Pulmonary artery endothelial cell (primary cell): ENCODE data around the gene WWP2. TPM values are rescaled to one million over a fixed set of nuclear protein-coding genes. Genes with fewer than 3 reads are reported as not detected.

Experiments used
- DNase-seq: peaks from one replicate; pipeline ENCODE4 v3.0.0-alpha.2; 2011; ENCODE audit warnings: low read depth, low spot score
- total RNA-seq: library from RNA; depleted of rRNA; stranded (reverse); fragments of >200 nt; gene quantifications from 2 replicates; pipeline ENCODE4 v1.2.3, GENCODE V29; 2014

Gene WWP2
- total RNA-seq, 1 donor from 2014 or later, result 17.9 TPM

DNA sequence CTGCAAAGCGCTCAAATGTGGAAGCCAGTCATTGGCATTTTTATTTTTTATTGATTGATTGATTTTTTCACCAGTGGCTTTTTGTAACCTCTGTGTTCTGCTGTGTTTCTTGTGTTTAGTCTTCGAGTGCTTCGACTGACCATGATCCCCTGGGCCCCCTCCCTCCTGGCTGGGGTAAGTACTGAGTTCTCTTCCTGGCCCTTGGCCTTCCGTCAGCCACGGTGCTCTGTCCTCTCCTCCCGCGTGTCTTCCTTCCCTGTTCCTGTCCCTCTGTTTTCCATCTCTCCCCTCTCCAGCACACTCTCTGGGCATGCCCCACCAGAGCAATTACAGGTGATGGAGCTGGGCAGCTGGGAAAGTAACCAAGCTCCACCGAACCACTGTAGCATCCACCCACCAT is 163.2 kb downstream of the WWP2 start:
- no peak for DNase-seq

DNA sequence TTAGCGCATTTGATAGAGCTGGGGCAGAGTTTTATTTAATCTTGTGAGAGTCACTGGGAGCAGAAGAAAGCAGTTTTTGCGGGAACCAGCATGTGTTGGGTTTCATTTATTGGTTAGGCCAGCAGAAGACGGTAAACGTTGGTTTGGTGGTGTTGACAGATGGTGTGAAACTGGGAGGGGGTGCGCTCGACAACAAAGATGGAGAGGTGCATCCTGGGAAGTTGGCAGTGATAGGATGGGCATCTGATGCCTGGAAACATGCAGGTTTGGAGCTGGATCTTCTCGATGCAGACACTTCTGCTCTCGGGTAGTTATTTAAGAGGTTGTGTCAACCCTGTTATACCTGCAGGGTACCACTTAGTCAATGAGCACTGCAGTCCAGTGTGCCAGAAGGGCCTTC is 164.1 kb downstream of the WWP2 start:
- no peak for DNase-seq

DNA sequence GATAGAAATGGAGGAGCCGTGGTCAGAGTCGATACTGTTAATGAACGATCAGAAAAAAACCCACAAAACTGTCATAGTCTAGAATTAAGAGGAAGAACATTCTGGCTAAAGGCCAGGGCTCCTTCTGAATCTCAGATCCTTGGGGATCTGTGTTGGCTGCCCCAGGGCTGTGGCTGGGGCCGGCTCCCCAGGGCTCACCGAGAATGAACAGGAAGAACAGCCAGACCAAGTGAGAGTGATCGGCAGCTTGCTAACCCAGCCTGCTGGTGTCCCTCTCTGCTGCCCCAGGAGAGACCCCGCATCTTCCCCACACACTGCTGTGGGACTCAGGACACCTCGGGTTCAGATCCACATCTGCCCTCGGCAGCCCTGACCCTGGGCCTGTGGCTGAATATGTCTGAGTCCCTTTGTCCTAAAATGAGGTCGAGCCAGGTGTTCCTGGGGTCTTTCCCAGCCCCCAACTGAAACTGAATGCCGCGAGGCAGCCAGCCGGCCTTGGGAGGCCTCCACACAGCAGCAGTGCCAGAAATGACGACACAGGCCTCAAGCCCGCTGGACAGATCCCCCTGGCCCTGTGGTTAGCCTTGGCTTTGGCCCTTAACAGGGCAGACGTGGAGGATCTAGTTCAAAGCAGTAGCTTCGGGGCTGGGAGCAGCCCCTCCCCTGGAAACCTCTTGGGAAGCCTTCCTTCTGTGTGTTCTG is 165.1 kb downstream of the WWP2 start:
- DNase-seq, result no peak

DNA sequence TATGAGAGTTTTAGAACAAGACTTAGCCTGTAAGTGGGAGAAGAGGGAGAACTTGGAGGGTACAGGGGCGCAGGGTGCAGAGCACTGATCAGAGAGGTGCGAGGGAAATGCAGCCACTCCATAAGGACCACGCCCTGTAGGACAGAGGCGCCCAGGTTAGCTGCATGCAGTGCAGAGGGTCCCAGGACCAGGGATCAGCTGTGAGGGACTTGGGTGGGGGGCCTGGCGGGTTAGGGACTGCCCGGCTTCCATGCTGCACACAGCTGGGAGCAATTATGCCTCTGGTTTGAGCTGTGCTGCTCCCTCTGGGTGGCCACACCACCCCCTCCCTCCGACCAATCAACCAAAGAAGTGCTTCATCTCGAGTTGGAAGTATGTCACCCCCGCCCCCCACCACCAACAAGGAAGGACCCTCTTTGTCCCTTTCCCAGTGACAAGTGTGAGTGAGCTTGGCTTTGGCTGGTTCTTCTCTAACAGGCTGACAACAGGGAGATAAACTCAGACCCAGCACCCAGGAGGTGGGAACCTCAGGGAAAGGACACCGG is 166.8 kb downstream of the WWP2 start:
- no peak for DNase-seq

DNA sequence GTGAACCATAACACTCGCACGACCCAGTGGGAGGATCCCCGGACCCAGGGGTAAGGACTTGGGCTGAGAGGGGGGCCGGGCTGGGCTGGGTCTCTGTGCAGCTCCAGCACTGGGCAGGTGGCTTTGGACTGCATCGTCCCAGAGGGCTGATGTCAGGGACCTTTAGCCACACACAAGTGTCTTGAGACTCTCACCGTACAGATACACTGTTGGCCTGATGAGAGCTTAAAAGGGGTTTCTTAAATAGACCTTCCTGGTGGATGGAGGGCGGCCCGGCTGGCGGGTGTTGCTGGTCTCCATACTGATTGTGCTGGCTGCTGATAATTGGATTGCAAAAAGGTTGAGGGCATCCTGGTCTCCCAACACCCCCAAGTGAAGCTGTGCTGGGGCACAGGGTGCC is 167.3 kb downstream of the WWP2 start:
- no peak for DNase-seq

DNA sequence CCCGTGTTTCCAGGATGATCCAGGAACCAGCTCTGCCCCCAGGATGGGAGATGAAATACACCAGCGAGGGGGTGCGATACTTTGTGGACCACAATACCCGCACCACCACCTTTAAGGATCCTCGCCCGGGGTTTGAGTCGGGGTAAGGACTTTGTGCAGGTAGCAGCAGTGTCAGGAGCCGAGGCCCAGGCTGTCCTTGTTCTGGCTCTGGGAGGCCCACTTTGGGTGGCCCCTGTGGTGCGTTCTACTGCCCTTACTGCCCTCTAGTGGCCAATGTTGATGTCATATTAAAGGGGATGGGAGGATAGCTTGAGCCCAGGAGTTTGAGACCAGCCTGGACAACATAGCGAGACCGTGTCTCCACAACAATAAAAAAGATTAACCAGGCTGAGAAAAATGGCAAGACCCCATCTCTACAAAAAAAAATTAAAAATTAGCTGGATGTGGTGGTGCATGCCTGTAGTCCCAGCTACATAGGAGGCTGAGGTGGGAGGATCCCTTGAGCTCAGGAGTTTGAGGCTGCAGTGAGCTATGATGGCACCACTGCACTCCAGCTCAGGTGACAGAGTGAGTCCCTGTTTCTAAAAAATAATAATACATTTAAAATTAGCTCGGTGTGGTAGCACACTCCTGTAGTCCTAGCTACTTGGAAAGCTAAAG is 168.1 kb downstream of the WWP2 start:
- DNase-seq, result no peak

DNA sequence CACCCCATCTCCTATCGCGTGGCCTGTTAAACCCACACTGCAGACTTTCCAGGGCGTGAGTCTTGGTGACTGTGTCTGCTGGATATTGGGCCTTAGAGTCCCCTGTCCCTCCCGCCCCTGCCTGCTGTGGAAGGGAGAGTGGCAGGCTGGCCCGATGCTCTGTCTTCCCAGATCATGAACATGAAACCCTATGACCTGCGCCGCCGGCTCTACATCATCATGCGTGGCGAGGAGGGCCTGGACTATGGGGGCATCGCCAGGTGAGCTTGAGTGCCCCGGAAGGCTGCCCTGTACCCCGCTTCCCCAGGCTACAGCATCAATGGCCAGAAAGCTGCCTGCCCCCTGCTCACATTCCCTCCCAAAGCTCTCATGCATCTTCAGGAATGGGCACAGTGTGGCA is 169.5 kb downstream of the WWP2 start:
- no peak for DNase-seq

DNA sequence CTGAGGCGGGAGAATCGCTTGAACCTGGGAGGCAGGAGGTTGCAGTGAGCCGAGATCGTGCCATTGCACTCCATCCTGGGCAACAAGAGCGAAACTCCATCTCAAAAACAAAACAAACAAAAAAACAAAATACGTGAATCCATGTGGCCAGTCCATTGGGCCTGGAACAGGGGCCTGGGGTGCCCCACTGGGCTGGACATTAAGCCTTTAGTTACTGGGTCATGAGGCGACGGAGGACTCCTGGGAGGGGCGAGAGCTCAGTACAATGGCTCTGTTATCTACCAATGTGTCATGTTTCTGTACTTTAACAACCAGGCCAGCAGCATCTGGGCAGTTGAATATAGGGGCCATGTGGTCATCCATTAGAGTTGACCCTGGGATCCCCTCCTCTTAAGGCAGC is 170.1 kb downstream of the WWP2 start:
- DNase-seq, result no peak

DNA sequence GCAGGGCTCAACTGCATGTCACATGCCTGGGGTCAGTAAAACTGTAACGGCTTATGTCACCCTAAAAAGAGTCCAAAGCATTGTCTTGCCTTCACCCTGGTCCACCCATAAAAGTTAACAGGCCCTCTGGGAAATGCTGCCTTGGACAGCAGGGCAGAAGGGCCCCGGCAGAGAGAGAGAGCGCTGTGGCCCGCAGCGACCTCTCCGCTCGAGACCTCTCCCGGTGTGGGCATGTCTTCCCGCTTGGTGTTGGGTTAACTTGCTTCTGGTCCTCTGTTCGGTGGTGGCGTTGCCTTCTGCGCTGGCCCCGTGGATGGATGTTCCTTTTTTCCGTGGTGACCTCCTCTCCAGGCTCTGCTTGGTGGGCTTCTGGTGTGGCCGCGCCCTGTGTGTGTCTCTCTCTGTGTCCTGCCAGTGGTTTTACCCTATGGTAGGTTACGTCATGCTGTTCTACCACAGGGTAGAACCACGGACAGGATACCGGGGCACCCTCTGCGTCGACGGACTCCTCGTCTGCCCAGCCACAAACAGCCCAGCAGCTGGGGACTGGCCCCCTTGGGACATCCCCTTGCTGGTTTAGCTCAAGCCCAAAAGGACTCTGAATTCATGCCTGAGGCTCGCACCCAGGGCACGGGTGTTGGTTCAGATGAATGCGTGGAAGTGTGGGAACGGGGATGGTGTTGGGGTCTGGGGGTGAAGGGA is 170.7 kb downstream of the WWP2 start:
- no peak for DNase-seq

DNA sequence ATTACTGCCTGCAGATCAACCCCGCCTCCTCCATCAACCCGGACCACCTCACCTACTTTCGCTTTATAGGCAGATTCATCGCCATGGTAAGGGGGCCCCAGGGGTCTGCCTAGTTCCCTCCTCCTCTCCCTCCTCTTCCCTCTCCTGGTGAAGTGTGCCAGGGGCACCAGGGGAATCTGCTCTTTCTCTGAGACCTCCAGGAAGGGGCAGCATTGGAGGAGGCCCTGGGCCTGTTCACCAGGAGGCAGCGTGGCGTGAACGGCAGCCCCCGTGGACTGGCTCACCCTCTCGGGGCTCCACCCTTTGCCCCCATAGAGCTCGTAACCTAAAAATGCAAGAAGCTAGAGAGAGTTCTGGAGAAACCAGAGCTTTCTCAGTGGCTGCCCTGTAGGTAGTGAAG is 171.9 kb downstream of the WWP2 start:
- no peak for DNase-seq

DNA sequence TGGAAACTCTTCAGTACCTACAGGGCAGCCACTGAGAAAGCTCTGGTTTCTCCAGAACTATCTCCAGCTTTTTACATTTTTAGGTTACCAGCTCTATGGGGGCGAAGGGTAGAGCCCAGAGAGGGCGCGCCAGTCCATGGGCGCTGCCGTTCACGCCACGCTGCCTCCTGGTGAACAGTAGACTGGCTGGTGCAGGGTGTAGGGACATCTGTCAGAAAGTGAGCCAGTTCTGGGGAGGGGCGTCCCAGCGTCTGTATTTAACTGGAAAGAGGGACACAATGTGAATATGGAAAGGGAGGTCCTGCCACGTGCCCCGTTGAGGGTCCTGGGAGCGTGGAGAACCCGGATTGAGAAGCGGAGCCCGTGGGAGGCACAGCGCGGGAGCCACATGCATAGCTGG is 172.6 kb downstream of the WWP2 start:
- DNase-seq, result no peak

DNA sequence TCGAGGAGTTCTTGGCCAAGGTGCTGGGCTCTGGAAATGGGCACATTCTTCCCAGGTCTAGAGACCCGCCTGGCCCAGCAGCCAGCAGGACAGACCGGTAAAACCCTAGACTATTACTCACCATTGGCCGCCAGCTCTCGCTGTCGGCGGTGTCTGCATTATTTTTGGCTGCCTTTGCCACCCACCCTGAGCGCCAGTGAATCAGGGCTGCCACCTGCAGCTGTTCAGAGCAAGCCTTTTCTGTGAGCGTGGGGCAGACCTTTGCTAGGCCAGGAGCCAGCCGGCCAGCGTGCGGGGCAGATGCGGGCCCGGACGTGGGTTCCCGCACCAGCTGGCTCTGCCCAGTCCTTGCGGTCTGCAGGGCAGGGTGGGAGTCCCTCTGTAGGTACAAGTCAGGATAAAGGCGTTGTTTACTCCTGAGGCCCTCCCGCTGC is 173.2 kb downstream of the WWP2 start:
- DNase-seq, result no peak

DNA sequence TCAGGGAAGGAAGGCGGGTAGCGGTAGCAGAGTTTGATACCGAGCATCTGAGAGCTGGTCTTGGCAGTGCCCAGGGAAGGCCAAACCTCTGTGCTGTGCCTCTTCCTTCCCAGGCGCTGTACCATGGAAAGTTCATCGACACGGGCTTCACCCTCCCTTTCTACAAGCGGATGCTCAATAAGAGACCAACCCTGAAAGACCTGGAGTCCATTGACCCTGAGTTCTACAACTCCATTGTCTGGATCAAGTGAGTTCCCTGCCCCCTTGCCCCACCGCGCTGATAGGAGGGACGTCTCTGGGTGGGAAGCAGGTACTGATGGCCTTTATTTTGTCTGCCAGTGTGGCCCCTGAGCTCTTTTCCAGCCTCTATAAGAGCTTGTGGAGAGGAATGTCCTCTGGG is 173.6 kb downstream of the WWP2 start:
- DNase-seq, result no peak

DNA sequence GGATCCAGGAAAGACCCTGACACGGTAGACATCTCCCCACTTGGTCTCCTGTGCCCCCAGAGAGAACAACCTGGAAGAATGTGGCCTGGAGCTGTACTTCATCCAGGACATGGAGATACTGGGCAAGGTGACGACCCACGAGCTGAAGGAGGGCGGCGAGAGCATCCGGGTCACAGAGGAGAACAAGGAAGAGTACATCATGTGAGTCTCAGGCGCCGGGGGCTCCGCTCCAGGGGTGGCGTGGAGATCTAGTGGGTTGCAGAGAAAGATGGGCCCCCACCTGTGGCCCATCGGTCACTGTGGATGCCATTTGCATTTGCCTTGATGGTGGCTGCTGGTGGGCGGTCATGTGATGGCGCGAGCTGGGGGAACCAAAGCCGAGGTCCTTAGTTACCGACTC is 174.1 kb downstream of the WWP2 start:
- no peak for DNase-seq

DNA sequence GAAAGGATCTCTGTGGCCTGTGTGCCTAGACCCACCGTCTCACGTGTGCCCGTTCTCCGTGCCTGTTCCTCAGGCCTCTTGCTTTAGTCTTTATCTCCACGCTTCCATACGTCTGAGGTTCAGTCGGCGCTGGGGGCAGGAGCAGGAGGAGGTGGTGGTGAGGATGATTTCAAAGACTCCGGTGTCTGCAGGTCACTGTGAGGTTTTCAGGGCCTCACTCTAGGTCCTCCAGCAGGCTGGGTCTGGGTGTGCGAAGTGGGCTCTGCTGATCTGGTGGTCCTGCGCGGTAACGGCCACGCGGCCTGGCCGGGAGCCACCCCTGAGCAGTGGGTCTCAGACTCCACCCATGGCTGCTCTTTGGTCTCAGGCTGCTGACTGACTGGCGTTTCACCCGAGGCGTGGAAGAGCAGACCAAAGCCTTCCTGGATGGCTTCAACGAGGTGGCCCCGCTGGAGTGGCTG is 174.6 kb downstream of the WWP2 start:
- DNase-seq, result no peak

DNA sequence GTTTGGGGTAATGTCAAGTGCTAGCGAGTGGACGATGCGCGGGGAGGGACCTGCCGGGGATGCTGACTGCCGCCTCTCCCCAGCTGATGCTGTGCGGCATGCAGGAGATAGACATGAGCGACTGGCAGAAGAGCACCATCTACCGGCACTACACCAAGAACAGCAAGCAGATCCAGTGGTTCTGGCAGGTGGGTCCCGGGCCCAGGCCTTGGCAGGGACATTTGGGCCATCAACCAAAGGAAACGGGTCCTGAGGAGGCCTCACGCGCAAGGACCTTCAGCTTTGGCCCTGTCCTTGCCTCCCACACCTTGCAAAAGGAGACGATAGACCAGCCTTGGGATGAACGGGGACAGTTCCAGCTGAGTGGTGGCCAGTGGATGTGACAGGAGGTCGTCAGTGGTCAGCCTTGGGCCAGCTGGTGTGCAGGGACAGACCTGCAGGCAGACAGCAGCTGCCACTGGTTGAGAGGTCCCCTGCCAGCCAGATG is 175.4 kb downstream of the WWP2 start:
- DNase-seq, result no peak

DNA sequence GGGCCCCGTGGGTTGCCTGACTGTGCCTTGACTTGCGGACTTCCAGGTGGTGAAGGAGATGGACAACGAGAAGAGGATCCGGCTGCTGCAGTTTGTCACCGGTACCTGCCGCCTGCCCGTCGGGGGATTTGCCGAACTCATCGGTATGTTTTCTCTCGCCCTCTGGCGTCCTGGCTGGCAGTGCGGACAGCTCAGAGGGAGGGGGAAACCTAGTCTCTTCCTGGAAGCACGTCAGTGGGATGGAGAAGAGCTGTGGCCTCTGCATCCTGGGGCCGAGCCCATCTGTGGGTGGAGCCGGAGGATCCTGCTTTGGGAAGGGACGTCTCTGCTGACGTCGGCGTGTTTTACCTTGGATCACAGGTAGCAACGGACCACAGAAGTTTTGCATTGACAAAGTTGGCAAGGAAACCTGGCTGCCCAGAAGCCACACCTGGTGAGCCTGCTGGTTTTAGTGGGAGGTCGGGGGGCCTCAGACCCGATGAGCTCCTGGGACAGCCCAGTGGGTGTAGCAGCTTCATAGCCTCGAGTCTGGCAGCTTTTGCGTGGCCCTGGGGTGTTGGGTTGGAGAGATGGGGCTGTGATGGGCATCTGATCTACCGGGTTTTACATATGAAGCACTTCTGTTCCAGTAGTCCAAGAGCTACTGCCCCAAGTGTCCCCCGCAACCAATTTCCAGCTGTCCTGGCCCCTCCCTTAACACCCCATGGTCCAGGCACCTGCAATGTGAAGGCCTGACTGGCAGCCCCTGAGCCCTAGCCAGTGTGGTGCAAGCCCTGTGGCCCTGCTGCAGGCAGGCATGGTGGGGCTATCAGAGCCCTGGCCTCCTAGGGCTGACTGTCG is 177.1 kb downstream of the WWP2 start:
- DNase-seq, result no peak

DNA sequence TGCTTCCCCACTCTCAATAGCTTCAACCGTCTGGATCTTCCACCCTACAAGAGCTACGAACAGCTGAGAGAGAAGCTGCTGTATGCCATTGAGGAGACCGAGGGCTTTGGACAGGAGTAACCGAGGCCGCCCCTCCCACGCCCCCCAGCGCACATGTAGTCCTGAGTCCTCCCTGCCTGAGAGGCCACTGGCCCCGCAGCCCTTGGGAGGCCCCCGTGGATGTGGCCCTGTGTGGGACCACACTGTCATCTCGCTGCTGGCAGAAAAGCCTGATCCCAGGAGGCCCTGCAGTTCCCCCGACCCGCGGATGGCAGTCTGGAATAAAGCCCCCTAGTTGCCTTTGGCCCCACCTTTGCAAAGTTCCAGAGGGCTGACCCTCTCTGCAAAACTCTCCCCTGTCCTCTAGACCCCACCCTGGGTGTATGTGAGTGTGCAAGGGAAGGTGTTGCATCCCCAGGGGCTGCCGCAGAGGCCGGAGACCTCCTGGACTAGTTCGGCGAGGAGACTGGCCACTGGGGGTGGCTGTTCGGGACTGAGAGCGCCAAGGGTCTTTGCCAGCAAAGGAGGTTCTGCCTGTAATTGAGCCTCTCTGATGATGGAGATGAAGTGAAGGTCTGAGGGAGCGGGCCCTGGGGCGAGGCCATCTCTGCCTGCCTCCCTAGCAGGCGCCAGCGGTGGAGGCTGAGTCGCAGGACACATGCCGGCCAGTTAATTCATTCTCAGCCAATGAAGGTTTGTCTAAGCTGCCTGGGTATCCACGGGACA is 177.9 kb downstream of the WWP2 start:
- DNase-seq, result no peak

DNA sequence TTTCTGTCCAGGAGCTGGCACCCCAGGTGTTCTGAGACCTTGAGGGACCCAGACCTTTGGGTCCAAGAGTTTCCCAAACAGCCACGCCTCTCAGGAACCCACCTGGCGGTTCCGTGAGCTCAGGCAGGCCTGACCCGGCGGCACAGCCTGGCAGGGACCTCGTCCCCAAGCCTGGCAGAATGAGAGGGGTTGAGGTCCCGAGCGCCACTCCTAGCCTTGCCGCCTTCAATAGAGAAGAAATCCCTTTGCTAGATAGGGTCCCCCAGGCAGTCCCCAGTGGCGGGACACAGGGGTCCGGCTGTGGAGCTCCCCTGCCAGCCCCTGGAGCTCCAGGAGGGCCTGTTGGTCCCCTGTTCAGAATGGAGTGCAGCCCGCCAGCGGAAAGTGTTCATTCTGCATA is 178.5 kb downstream of the WWP2 start:
- no peak for DNase-seq

DNA sequence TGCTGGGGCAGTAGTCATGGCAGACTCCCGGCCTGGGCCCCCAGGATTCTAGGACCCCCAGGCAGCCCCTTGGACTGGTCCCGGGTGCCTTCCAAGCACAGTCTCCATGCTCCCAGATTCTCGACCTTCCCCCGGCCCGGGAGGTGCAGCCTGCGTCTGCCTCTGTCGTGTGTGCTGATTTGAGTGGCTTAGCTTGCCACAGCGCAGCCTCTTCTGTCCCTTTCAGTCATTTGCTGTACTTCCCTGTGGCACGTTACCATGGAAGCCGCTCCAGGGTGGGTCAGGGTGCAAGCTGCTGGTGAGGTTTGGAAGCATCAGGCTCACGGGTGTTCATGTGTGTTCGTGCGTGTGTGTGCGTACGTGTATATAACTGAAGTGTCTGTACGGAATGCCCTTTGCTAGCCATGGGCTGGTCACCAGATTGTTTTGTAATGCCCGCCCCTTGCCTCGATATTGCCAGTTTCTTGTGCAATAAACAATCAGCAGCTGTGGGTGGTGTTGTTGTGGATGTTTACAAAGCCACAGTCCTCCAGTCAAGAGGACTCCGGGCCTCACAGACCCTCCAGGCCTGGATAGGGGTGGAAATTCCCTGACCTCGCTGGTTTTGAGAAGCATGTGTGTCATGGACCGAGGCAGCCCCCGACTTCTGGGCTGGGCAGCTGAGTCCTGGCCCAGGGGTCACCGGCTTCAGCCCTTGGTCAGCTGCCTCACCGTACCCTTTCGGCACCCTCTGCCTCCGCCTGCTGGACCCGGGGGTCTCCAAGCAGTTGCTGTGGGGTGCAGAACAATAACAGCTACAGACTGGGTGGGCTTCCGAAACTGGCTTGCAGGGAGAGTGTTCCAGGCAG is 179.3 kb downstream of the WWP2 start:
- no peak for DNase-seq
